ENCODE results near the gene KRT78.
"Not testable (repeated sequence)": the region's sequence is repeated elsewhere in the genome, so short reads cannot be mapped to it uniquely, and the experiment has no call there.

KRT78 gene

GRCh38 chr12:52796839-52797528 lies 51.8 kb downstream of the KRT78 start:
- DNase-seq (ENCODE audit: low spot score) = no peak

GRCh38 chr12:52796429-52796794 lies 52.4 kb downstream of the KRT78 start:
- DNase-seq (ENCODE audit: low spot score) = no peak

DNA sequence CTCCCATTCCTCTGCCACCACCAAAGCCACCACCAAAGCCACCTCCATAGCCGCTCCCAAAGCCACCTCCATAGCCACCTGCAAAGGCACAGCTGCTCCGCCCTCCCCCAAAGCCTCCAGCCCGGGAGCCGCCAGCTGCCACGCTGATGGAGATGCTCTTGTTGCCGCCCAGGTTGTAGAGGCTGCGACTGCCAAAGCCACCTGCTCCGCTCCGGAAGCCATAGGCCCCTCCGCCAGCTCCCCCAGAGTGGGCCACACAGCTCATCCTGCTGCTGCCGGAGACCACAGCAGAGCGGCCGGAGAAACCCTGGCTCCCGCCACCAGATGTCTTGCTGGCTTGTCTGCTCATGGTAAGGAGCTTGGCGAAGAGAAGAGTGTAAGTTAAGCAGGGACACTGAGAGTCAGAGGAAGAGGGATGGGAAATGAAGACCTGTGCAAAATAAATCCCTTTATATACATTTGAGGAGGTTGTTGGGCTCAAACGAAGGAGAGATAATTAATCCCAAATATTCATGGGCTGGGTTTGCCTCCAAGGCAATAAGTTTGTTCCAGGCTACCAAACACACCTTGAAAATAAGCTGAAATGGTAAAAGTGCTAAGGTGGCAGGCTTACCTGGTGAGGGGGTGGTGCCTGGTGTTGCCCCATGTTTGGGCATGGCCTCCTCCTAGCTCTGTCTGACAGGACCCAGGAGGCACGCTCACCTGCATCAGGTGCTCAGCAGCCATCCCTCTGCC lies 52.9 kb downstream of the KRT78 start, which contains the start of gene KRT3:
TSS of gene KRT3 (minus strand) at position 424 of the 735 bp plus-strand sequence. CDS start at position 349, 75 bp downstream.
- DNase-seq (ENCODE audit: low spot score) = no peak

DNA sequence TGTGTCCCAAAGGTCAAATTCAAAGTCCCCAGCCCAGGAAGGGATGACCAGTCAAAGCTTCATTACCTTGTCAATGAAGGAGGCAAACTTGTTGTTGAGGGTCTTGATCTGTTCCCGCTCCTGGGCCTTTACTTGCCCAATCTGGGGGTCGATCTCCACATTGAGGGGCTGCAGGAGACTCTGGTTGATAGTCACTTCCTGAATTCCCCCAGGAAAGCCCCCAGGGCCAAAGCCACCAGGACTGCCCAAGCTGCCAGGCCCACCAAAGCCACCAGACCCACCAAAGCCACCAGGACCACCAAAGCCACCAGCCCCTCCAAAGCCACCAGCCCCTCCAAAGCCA lies 53.5 kb downstream of the KRT78 start:
- DNase-seq (ENCODE audit: low spot score) = not testable (repeated sequence)

GRCh38 chr12:52794479-52795331 lies 54.1 kb downstream of the KRT78 start:
- DNase-seq (ENCODE audit: low spot score) = no peak

- no peak for DNase-seq (ENCODE audit: low spot score)
These were observed 56.4 kb downstream of the KRT78 start for GRCh38 chr12:52792185-52793029.

- DNase-seq (ENCODE audit: low spot score) = no peak
These were observed 57.3 kb downstream of the KRT78 start for GRCh38 chr12:52791271-52792184.

DNA sequence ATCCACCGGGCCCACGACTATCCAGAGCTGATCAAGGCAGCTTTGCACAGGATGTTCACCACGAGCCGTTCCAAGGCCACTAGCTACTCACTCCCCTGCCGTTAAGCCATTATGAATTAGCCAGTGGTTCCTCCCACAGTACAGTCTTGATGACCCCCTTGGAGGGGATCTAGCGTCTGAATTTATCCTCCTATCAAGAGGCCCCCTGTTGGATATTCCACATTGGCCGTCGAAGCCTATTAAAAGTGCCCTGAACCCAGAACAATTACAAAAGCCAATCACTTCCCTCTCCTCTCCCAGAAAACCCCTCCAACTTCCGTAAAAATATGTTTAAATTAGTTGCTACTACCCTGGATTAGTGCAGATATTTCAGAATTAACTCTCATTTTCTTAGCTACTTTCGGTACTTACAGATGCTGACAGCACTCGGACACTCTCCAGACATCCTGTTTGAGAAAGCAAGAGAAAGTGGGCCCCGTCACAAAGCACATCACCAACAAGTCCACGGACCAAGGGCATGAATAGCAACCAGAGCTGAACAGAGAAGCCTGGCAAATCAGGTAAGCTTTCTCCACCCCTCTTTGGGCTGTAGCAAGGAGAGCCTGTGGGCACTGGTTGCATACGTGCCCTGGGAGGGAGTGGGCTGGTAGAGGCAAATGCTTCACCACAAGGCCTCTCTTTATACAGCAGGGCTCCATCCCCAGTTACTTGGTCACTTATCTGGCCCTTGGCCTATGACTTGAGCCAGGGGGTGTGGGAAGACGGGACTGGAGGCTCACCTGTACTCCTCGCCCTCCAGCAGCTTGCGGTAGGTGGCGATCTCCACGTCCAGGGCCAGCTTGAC lies 58.1 kb downstream of the KRT78 start:
- DNase-seq (ENCODE audit: low spot score) = no peak

GRCh38 chr12:52789637-52790426 lies 59.0 kb downstream of the KRT78 start:
- DNase-seq (ENCODE audit: low spot score) = no peak

- no peak for DNase-seq (ENCODE audit: low spot score)
These were observed 59.7 kb downstream of the KRT78 start for GRCh38 chr12:52788876-52789636.

GRCh38 chr12:52788192-52788875 lies 60.5 kb downstream of the KRT78 start:
- no peak for DNase-seq (ENCODE audit: low spot score)

Data from D341Med (cell line).